RWPE2 (cell line): Measurements from ENCODE around the gene DAGLA.

Experiments
- ATAC-seq: fragments of 200-7000 bp; cut with Tn5 transposase; 3 replicates; pipeline ENCODE4 v1.9.1; 2021; ENCODE audit warnings: low read depth
- DNase-seq: peaks from one replicate; pipeline ENCODE4 v3.0.0-alpha.2; 2020; ENCODE audit warnings: low spot score
- H3K27ac ChIP-seq: fragments of 450-650 bp; 2 replicates; pipeline ENCODE4 v1.5.1; 2017; ENCODE audit warnings: mild to moderate bottlenecking; ENCODE audit not compliant: poor library complexity, severe bottlenecking
- H3K27me3 ChIP-seq: fragments of 250-450 bp; sonication (Bioruptor Pico); 2 replicates; pipeline ENCODE4 v1.5.1; 2021; ENCODE audit warnings: mild to moderate bottlenecking, moderate library complexity; ENCODE audit not compliant: insufficient read depth, poor library complexity, severe bottlenecking
- H3K36me3 ChIP-seq: fragments of 250-450 bp; sonication (Bioruptor Pico); 2 replicates; pipeline ENCODE4 v1.5.1; 2020; ENCODE audit warnings: low read depth, mild to moderate bottlenecking, moderate library complexity
- H3K4me1 ChIP-seq: fragments of 250-450 bp; sonication (Bioruptor Pico); 2 replicates; pipeline ENCODE4 v1.5.1; 2021; ENCODE audit warnings: mild to moderate bottlenecking, moderate library complexity; ENCODE audit not compliant: insufficient read depth, poor library complexity, severe bottlenecking
- H3K4me3 ChIP-seq: fragments of 250-450 bp; sonication (Bioruptor Pico); 2 replicates; pipeline ENCODE4 v1.5.1; 2021; ENCODE audit warnings: mild to moderate bottlenecking, moderate library complexity; ENCODE audit not compliant: severe bottlenecking
- H3K9me3 ChIP-seq: fragments of 250-450 bp; sonication (Bioruptor Pico); 2 replicates; pipeline ENCODE4 v1.5.1; 2021; ENCODE audit warnings: mild to moderate bottlenecking, moderate library complexity; ENCODE audit not compliant: severe bottlenecking
- TF ChIP-seq, protein P1 (sequence below): fragments of 450-650 bp; IDR thresholded peaks from one replicate; pipeline ENCODE4 v1.5.1; 2017; ENCODE audit warnings: mild to moderate bottlenecking, moderate library complexity; ENCODE audit not compliant: poor library complexity, severe bottlenecking

Gene DAGLA

DNA sequence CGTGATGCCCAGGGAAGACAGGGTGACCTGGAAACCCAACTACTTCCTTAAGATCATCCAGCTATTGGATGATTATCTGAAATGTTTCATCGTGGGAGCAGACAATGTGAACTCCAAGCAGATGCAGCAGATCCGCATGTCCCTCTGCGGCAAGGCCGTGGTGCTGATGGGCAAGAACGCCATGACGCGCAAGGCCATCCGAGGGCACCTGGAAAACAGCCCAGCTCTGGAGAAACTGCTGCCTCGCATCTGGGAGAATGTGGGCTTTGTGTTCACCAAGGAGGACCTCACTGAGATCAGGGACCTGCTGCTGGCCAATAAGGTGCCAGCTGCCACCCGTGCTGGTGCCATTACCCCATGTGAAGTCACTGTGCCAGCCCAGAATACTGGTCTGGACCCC, 43.5 kb upstream of the DAGLA start:
- TF ChIP-seq, protein P1, sequence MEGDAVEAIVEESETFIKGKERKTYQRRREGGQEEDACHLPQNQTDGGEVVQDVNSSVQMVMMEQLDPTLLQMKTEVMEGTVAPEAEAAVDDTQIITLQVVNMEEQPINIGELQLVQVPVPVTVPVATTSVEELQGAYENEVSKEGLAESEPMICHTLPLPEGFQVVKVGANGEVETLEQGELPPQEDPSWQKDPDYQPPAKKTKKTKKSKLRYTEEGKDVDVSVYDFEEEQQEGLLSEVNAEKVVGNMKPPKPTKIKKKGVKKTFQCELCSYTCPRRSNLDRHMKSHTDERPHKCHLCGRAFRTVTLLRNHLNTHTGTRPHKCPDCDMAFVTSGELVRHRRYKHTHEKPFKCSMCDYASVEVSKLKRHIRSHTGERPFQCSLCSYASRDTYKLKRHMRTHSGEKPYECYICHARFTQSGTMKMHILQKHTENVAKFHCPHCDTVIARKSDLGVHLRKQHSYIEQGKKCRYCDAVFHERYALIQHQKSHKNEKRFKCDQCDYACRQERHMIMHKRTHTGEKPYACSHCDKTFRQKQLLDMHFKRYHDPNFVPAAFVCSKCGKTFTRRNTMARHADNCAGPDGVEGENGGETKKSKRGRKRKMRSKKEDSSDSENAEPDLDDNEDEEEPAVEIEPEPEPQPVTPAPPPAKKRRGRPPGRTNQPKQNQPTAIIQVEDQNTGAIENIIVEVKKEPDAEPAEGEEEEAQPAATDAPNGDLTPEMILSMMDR: no peak
- Histone ChIP-seq H3K9me3 (no peaks in the 10 kb centered on the region), H3K4me3 (no peak overlapping the region), H3K27me3 (no peaks in the 10 kb centered on the region), H3K27ac (no peak overlapping the region), H3K36me3 (no peaks in the 10 kb centered on the region), H3K4me1 (no peaks in the 10 kb centered on the region)
- ATAC-seq: no peak
- no peak for DNase-seq

- Histone ChIP-seq H3K36me3 (no peaks in the 10 kb centered on the region), H3K9me3 (no peaks in the 10 kb centered on the region), H3K27me3 (no peaks in the 10 kb centered on the region), H3K27ac (no peak overlapping the region), H3K4me1 (no peaks in the 10 kb centered on the region), H3K4me3 (no peak overlapping the region)
- DNase-seq (no peak), ATAC-seq (no peak)
- TF ChIP-seq, protein P1: no peak
Observed at GRCh38 chr11:61637277-61637676, 42.9 kb upstream of the DAGLA start.

DNA sequence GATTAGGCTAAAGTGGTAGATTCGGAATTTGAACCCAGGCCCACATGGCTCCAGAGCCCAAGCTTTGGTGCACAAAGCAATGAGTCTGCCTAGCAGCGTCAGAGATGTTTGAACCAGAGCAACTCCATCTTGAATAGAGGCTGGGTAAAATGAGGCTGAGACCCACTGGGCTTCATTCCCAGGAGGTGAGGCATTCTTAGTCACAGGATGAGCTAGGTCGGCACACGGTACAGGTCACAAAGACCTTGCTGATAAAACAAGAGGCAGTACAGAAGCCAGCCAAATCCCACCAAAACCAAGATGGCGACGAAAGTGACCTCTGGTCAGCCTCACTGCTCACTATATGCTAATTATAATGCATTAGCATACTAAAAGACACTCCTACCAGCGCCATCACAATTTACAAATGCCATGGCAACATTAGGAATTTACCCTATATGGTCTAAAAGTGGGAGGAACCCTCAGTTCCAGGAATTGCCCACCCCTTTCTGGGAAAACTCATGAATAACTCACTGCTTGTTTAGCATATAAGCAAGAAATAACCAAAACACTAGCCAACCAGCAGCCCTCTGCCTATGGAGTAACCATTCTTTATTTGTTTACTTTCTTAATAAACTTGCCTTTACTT, 40.3 kb upstream of the DAGLA start:
- H3K36me3 ChIP-seq: no peaks in the 10 kb centered on the region
- ATAC-seq: 0 out of 3 replicates have a peak, but pooled peaks have one; percentile 35
- H3K27me3 ChIP-seq: no peaks in the 10 kb centered on the region
- H3K27ac ChIP-seq: no peak overlapping the region
- no peaks in the 10 kb centered on the region for H3K9me3 ChIP-seq
- TF ChIP-seq, protein P1: no peak
- no peak overlapping the region for H3K4me3 ChIP-seq
- no peaks in the 10 kb centered on the region for H3K4me1 ChIP-seq
- no peak for DNase-seq

DNA sequence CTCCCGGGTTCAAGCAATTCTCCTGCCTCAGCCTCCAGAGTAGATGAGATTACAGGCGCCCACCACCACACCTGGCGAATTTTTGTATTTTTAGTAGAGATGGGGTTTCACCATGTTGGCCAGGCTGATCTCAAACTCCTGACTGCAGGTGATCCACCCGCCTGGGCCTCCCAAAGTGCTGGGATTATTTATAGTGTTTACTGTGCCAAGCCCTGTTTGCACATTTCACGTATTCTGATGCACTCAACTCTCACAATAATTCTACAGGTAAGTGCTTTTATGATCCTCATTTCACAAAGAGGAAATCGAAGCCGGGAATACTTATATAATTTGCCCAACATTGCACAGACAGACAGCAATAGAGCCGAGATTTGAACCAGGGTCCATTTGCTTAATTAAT, 38.0 kb upstream of the DAGLA start:
- no peaks in the 10 kb centered on the region for H3K36me3 ChIP-seq
- H3K27ac ChIP-seq: no peak overlapping the region
- ATAC-seq (no peak), DNase-seq (no peak)
- no peaks in the 10 kb centered on the region for H3K9me3 ChIP-seq
- TF ChIP-seq, protein P1: no peak
- no peaks in the 10 kb centered on the region for H3K4me1 ChIP-seq
- no peak overlapping the region for H3K4me3 ChIP-seq
- H3K27me3 ChIP-seq: no peaks in the 10 kb centered on the region

- Histone ChIP-seq H3K27me3 (no peaks in the 10 kb centered on the region), H3K36me3 (no peaks in the 10 kb centered on the region), H3K4me3 (no peak overlapping the region), H3K27ac (no peak overlapping the region), H3K4me1 (no peaks in the 10 kb centered on the region), H3K9me3 (no peaks in the 10 kb centered on the region)
- TF ChIP-seq, protein P1: no peak
- 0 out of 3 replicates have a peak, but pooled peaks have one; percentile 14 for ATAC-seq
- DNase-seq: no peak
Observed at GRCh38 chr11:61645179-61645868, 34.9 kb upstream of the DAGLA start.
